ENCODE measurements around the gene LHPP. TPM values are rescaled to one million over a fixed set of nuclear protein-coding genes. Genes with fewer than 3 reads are reported as not detected.

The LHPP gene
- total and polyA plus RNA-seq, 10 of the 15 experiments (the other 5 are each of a cell fraction or from before 2014, with no cell fraction given) = 0.79 to 9.8 (median 6.7) TPM

GRCh38 chr10:124417895-124418725 lies 43.5 kb upstream of the LHPP start:
- BruUV-seq (replicated peaks) = no TSS peak
- H3K27ac ChIP-seq (ENCODE audit: control insufficient read depth, insufficient read depth) = no peak overlapping the region
- H3K27me3 ChIP-seq (replicated peaks in 1 of 2; ENCODE audit: control insufficient read depth in 2 of 2, insufficient read depth in 2 of 2, low read length in 1 of 2) = 0 out of 4 replicates have a peak, but pooled peaks cover 0 to 6% of the 10 kb centered on the region in 2 experiments
- TF ChIP-seq USF1 (IDR thresholded peaks at IDR 0.05; ENCODE audit: borderline replicate concordance, extremely low read length, insufficient read depth, low read depth, low read length) (peak; percentile 9), BACH1 (IDR thresholded peaks at IDR 0.05; ENCODE audit: borderline replicate concordance) (no peak)
- intact Hi-C loops (cut with micrococcal nuclease; ENCODE audit: unreplicated experiment) (no loop called here), in situ Hi-C loops (cut with MboI) (no loop called here)
- SMC1A ChIA-PET (ENCODE audit: uncharacterized antibody, unreplicated experiment) = no interaction called here
- POLR2A ChIA-PET = no interaction called here
- no peaks in the 10 kb centered on the region for H3K4me1 ChIP-seq (ENCODE audit: control insufficient read depth, insufficient read depth, low read length)
- no peaks in the 10 kb centered on the region; the same call in 2 of the 3 replicates for H3K9me3 ChIP-seq (replicated peaks; ENCODE audit: control insufficient read depth, insufficient read depth, low read length)
- H3K4me2 ChIP-seq (ENCODE audit: control insufficient read depth, insufficient read depth) = peak overlapping the region; percentile 67
- 25% methylated on average over 49 of the region's 64 CpGs for WGBS (ENCODE audit: insufficient coverage, insufficient replicate concordance, low lambda C conversion rate, missing lambda C conversion rate)
- FAIRE-seq (no peak), DNase-seq (ENCODE audit: low read depth, low spot score) (no peak), ATAC-seq (peak; percentile 42)
- CTCF ChIA-PET = interaction anchor here (1.2 kb wide), 1 partner anchor 14 kb away, joined by 5 read pairs; no protein-coding TSS in a partner anchor
- H2AFZ ChIP-seq (ENCODE audit: control insufficient read depth, low read depth, low read length) = peak overlapping the region; percentile 74
- no peak overlapping the region; the same call in 1 of the 2 replicates for H3K9ac ChIP-seq (ENCODE audit: control insufficient read depth, insufficient read depth, low read length)
- no peaks in the 10 kb centered on the region for H4K20me1 ChIP-seq (ENCODE audit: control insufficient read depth, insufficient read depth)
- H3K36me3 ChIP-seq (ENCODE audit: control insufficient read depth in 2 of 2, insufficient read depth in 2 of 2, low read length in 1 of 2) = no peaks in the 10 kb centered on the region
- no peaks in the 10 kb centered on the region for H3K79me2 ChIP-seq (ENCODE audit: control insufficient read depth, insufficient read depth, low read length)
- RAD21 ChIA-PET (ENCODE audit: unreplicated experiment) = interaction anchor here (1.1 kb wide), 1 partner anchor 15 kb away, joined by 3 read pairs; no protein-coding TSS in a partner anchor
- H3K4me3 ChIP-seq = peak overlapping the region; percentile 69
